SU-DHL-6 (cell line): ENCODE results near the gene DPP10.

Experiments
- CTCF ChIP-seq: fragments of 200-600 bp; sonication (generic); IDR thresholded peaks from one replicate; pipeline ENCODE4 v1.5.1; 2017; ENCODE audit warnings: antibody characterized with exemption, mild to moderate bottlenecking, low read length, moderate library complexity; ENCODE audit not compliant: insufficient read depth, poor library complexity, severe bottlenecking
- EZH2phosphoT487 ChIP-seq: fragments of 200-600 bp; sonication (generic), shearing (Covaris generic); conservative IDR thresholded peaks from 2 replicates; pipeline ENCODE4 v1.6.1; 2018; ENCODE audit warnings: mild to moderate bottlenecking, antibody characterized with exemption, low read length, moderate library complexity, mixed read lengths

- TF ChIP-seq CTCF (no peak), EZH2phosphoT487 (no peak)
Measured at GRCh38 chr2:115386465-115386864, 944.0 kb downstream of the DPP10 start.
